HUDEP-2 (cell line): ENCODE measurements around the gene RDH16.
"Not testable (repeated sequence)": the region's sequence is repeated elsewhere in the genome, so short reads cannot be mapped to it uniquely, and the experiment has no call there.

ENCODE experiments used
- DNase-seq, 76 experiments: peaks; one replicate each; lab custom pipeline; 2025; ENCODE audit not compliant: unreplicated experiment in 76 of 76; lab: John Stamatoyannopoulos, UW

RDH16 gene

GRCh38 chr12:56928262-56928661 is 29.1 kb downstream of the RDH16 start:
- DNase-seq, result no peak

- DNase-seq, result no peak
These were observed 30.1 kb downstream of the RDH16 start for GRCh38 chr12:56927281-56927680.

- peak in 4 of 76 experiments; percentile 4 to 16 (median 8) for DNase-seq
These were observed 35.4 kb downstream of the RDH16 start for GRCh38 chr12:56922031-56922430.

GRCh38 chr12:56921346-56921745 is 36.1 kb downstream of the RDH16 start:
- DNase-seq, result no peak

- not testable (repeated sequence) for DNase-seq
These were observed 39.3 kb downstream of the RDH16 start for GRCh38 chr12:56918139-56918538.

DNA sequence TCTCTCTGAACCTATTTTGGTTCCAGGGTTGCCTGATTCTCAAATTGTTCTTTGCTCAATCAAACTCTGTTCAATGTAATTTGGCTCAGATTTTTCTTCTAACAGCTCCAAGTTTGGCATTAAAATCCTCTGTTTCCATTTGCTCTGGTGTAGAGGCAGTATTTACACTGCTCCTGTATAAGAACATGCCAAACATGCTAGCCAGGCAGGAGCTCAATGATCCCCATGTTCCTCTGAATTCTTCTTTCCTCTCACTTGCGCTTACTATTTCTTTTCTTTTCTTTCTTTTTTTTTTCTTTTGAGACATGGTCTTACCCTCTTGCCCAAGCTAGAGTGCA is 40.4 kb downstream of the RDH16 start:
- DNase-seq, result no peak

DNA sequence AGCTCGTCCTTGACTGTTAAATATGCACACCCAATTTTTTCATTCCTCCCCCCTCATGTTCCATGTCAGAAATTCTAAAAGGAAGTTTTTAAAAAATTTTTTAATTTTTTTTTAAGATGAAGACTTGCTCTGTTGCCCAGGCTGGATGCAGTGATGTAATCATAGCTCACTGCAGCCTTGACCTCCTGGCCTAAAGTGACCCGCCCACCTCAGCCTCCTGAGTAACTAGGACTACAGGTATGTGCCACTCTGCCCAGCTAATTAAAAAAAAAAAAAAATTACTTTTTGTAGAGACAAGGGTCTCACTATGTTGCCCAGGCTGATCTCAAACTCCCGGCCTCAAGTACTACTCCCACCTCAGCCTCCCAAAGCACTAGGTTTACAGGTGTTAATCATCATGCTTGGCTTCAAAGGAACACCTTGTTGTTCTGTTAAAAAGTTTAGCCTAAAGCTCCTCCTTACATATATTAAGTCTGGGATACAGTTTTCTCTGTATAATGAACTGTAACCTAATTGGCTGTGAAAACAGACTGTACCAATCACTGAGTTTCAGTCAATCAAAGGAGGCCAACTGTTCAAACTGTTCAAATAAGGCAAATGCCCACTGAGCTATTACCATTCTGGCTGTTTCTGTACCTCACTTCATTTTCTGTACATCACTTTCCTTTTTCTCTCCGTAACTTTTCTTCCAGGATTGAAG is 41.0 kb downstream of the RDH16 start:
- no peak for DNase-seq

- DNase-seq, result no peak
These were observed 42.7 kb downstream of the RDH16 start for GRCh38 chr12:56914724-56915123.

- no peak for DNase-seq
These were observed 43.2 kb downstream of the RDH16 start for GRCh38 chr12:56914256-56914655.

DNA sequence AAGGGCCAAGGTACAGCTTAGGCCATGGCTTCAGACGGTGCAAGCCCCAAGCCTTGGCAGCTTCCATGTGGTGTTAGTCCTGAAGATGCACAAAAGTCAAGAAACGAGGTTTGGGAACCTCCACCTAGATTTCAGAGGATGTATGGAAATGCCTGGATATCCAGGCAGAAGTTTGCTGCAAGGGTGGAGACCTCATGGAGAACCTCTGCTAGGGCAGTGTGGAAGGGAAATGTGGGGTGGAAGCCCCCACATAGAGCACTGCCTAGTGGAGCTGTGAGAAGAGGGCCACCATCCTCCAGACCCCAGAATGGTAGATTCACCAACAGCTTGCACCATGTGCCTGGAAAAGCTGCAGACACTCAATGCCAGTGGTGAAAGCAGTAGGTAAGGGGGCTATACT is 48.0 kb downstream of the RDH16 start:
- not testable (repeated sequence) for DNase-seq

DNA sequence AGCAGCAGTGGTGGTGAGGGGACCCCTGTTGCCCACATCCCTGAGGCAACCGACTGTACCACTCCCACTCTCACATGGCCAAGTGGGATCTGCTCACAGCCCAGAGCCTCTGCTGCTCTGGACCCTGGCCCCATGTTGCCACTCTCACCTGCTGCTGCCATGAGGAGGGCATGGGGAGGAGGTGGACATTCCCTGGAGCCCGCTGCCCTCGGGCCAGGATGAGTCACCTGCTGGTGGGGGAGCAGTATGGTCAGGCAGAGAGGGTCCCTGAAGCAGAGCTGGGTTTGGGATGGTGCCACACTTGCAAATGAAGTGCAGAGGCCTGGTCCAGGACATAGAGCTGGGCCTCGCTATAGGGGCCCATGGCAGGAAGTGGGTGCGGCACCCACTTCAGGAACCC is 49.3 kb downstream of the RDH16 start:
- no peak for DNase-seq

DNA sequence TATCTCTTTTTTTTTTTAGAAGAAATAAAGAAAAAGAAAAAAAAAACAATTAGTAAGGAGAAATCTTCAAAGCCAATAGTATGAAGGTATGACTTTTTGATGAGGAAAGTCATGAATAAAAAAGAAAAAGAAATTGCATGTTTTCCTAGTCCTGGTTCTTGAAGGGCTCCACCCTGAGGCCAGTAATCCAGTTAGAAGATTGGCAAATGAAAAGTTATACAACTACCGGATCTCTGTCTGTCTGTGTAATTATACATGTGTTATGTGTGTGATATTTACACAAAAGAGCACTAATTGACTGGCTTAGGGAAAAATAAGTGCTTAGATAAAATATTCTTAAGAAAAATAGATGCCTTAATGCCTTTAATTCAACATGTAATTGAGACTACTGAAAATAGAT is 51.6 kb downstream of the RDH16 start:
- DNase-seq, result no peak

DNA sequence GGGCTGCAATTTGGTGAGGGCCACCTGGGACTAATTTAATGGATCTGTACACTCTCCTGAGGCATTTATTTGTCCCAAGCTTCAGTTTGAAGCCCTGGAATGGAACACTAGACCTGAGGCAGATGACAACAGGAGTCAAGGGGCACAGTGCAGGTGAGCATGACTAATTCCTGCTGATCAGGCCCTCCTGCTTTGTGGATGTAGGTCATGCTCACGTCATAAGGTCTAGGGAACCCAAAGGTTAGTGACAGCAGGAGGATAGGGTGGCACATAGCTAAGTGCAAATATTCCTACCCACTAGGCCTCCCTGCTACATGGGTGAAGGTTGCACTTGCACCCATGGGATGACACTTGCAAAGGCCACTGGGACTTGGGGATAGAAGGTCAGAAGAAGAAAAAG is 54.0 kb downstream of the RDH16 start:
- DNase-seq, result no peak
